HG03135 (cell line): ENCODE measurements around the gene KLK14.

Source experiments
- ATAC-seq: cut with Tn5 transposase; IDR thresholded peaks from one replicate; pipeline ENCODE4 v1.9.1; 2021; ENCODE audit warnings: mild to moderate bottlenecking, moderate library complexity; ENCODE audit not compliant: unreplicated experiment

Gene KLK14

GRCh38 chr19:51108066-51108804 is 25.5 kb upstream of the KLK14 start, which contains the start of gene CTU1:
CTU1 (minus strand) TSS chr19:51108409; CDS start chr19:51104569, 3,840 bp downstream.
- ATAC-seq, result peak; percentile 94

GRCh38 chr19:51107406-51108065 is 24.8 kb upstream of the KLK14 start:
- peak; percentile 13 for ATAC-seq

- no peak for ATAC-seq
These were observed 21.2 kb upstream of the KLK14 start for GRCh38 chr19:51103926-51104341.

GRCh38 chr19:51102991-51103390 is 20.3 kb upstream of the KLK14 start:
- no peak for ATAC-seq

GRCh38 chr19:51101171-51101865 is 18.6 kb upstream of the KLK14 start:
- no peak for ATAC-seq

- no peak for ATAC-seq
These were observed 17.9 kb upstream of the KLK14 start for GRCh38 chr19:51100601-51101000.

GRCh38 chr19:51099047-51099382 is 16.3 kb upstream of the KLK14 start:
- no peak for ATAC-seq

- ATAC-seq, result no peak
These were observed 15.8 kb upstream of the KLK14 start for GRCh38 chr19:51098365-51099046.

GRCh38 chr19:51097796-51098195 is 15.1 kb upstream of the KLK14 start:
- ATAC-seq, result no peak

- ATAC-seq, result no peak
These were observed 14.6 kb upstream of the KLK14 start for GRCh38 chr19:51097166-51097738.

- no peak for ATAC-seq
These were observed 13.9 kb upstream of the KLK14 start for GRCh38 chr19:51096473-51097165.

GRCh38 chr19:51094696-51095279 is 12.1 kb upstream of the KLK14 start:
- no peak for ATAC-seq

- ATAC-seq, result no peak
These were observed 11.0 kb upstream of the KLK14 start for GRCh38 chr19:51093510-51094345.

- no peak for ATAC-seq
These were observed 10.4 kb upstream of the KLK14 start for GRCh38 chr19:51093101-51093500.

GRCh38 chr19:51091895-51092873 is 9.5 kb upstream of the KLK14 start:
- ATAC-seq, result no peak

- ATAC-seq, result no peak
These were observed 8.4 kb upstream of the KLK14 start for GRCh38 chr19:51091126-51091525.

- ATAC-seq, result no peak
These were observed 7.8 kb upstream of the KLK14 start for GRCh38 chr19:51090471-51090870.

GRCh38 chr19:51089786-51090185 is 7.1 kb upstream of the KLK14 start:
- no peak for ATAC-seq
